Measurements from ENCODE around the gene ISM1.

- TF ChIP-seq EZH2 (IDR thresholded peaks at IDR 0.05; ENCODE audit: insufficient read depth, low read length) (peak; percentile 69), CTCF (IDR thresholded peaks at IDR 0.05; ENCODE audit: insufficient read depth, low read depth, low read length) (no peak)
These were observed 722 bp downstream of the ISM1 start for GRCh38 chr20:13221673-13222318.
